ENCODE data around the gene MLC1. TPM values are rescaled to one million over a fixed set of nuclear protein-coding genes. Genes with fewer than 3 reads are reported as not detected.

MLC1 gene
- total RNA-seq, 1 donor from 2014 or later, result 0.09 TPM

DNA sequence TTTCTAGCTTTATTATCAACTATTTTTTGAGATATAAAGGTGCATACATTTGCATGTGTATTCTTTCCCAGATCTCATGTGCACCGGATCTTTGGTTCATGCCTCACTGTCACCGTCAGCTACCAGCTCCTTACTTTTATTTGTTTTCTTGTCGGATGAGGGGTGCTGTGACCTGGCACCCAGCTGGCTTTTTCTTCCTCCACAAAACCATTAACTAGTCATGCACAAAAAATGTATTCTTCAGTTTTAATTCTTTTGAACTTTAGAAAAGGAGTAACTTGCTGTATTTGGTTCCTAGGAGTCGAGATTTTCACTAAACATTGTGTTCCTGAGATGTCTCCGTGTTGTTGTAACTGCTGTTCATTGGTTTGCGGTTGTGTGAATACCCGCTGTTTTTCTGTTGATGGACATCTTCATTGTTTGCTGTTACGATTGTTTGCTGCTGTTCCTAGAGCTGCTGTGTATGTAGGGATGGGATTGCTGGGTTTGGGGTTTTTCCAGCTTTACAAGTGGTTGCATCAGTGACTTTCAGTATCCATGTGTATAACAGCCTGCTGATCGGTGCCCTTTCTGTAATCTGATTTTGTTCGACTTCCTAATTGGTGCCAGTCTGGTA is 44.0 kb upstream of the MLC1 start:
- H3K4me3 Mint-ChIP-seq (ENCODE audit: unreplicated experiment), result no peak overlapping the region
- H3K36me3 Mint-ChIP-seq (ENCODE audit: low read depth, unreplicated experiment), result peaks cover 17% of the 10 kb centered on the region
- H3K9me3 ChIP-seq (ENCODE audit: insufficient read depth, low read depth, low read length), result no peaks in the 10 kb centered on the region
- H3K9ac ChIP-seq (ENCODE audit: low read length), result no peak overlapping the region
- peaks cover 8% of the 10 kb centered on the region for H3K4me1 Mint-ChIP-seq (ENCODE audit: low read depth, unreplicated experiment)
- H2AFZ ChIP-seq (ENCODE audit: low read depth, low read length), result no peak overlapping the region
- peak overlapping the region; percentile 48 for H3K4me2 ChIP-seq (ENCODE audit: low read length)
- no peaks in the 10 kb centered on the region for H3K36me3 ChIP-seq (ENCODE audit: insufficient read depth, low read length)
- H3K9me3 Mint-ChIP-seq (ENCODE audit: unreplicated experiment), result peaks cover 15% of the 10 kb centered on the region
- H3K27ac ChIP-seq (ENCODE audit: low read depth, low read length), result no peak overlapping the region
- peak; percentile 57 for DNase-seq (ENCODE audit: low read depth)
- no peak for TF ChIP-seq EZH2 (IDR thresholded peaks at IDR 0.05; ENCODE audit: insufficient read depth, low read length)
- TF ChIP-seq CTCF (IDR thresholded peaks at IDR 0.05; ENCODE audit: insufficient read depth, low read depth, low read length), result no peak
- no peaks in the 10 kb centered on the region for H4K20me1 ChIP-seq (ENCODE audit: insufficient read depth, low read length)
- no peak overlapping the region for H3K4me3 ChIP-seq (ENCODE audit: insufficient read depth, low read depth, low read length)
- H3K27me3 Mint-ChIP-seq (ENCODE audit: low read depth, unreplicated experiment), result peaks cover 9% of the 10 kb centered on the region
- FAIRE-seq, result no peak
- H3K4me1 ChIP-seq (ENCODE audit: insufficient read depth, low read length), result peaks cover 10% of the 10 kb centered on the region
- peak overlapping the region; percentile 81 for H3K27ac Mint-ChIP-seq (ENCODE audit: unreplicated experiment)
- no peaks in the 10 kb centered on the region for H3K27me3 ChIP-seq (ENCODE audit: insufficient read depth, low read length)
- no peaks in the 10 kb centered on the region for H3K79me2 ChIP-seq (ENCODE audit: insufficient read depth, low read length)

DNA sequence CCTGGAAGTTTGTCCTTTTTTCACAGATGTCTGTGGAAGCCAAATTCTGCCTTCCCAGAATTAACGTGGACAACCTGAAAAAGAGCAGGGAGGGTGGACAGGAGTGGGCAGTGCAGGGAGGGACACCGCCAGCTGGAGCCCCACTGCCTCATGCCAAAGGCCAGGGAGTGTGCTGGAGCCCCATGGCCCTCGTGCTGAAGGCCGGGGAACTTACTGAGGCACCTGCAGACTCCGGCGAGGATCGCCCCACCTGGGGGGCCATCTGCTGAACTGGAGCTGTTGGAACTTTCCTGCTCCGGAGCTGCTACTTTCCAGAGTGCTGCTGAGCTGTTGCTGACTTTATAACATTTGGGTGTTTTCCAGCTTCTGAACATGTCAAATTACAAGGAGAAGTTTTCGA is 39.8 kb upstream of the MLC1 start:
- no peak overlapping the region for H3K27ac Mint-ChIP-seq (ENCODE audit: unreplicated experiment)
- no peak overlapping the region for H3K4me3 Mint-ChIP-seq (ENCODE audit: unreplicated experiment)
- peaks cover 8% of the 10 kb centered on the region for H3K4me1 Mint-ChIP-seq (ENCODE audit: low read depth, unreplicated experiment)
- FAIRE-seq (no peak), DNase-seq (ENCODE audit: low read depth) (no peak)
- H2AFZ ChIP-seq (ENCODE audit: low read depth, low read length), result no peak overlapping the region
- H3K4me1 ChIP-seq (ENCODE audit: insufficient read depth, low read length), result peaks cover 10% of the 10 kb centered on the region
- H4K20me1 ChIP-seq (ENCODE audit: insufficient read depth, low read length), result no peaks in the 10 kb centered on the region
- H3K9me3 Mint-ChIP-seq (ENCODE audit: unreplicated experiment), result peaks cover 28% of the 10 kb centered on the region
- no peak overlapping the region for H3K4me3 ChIP-seq (ENCODE audit: insufficient read depth, low read depth, low read length)
- H3K27me3 ChIP-seq (ENCODE audit: insufficient read depth, low read length), result no peaks in the 10 kb centered on the region
- no peak for TF ChIP-seq EZH2 (IDR thresholded peaks at IDR 0.05; ENCODE audit: insufficient read depth, low read length)
- no peak for TF ChIP-seq CTCF (IDR thresholded peaks at IDR 0.05; ENCODE audit: insufficient read depth, low read depth, low read length)
- H3K9me3 ChIP-seq (ENCODE audit: insufficient read depth, low read depth, low read length), result peaks cover 7% of the 10 kb centered on the region
- H3K27me3 Mint-ChIP-seq (ENCODE audit: low read depth, unreplicated experiment), result peaks cover 9% of the 10 kb centered on the region
- peaks cover 13% of the 10 kb centered on the region for H3K36me3 Mint-ChIP-seq (ENCODE audit: low read depth, unreplicated experiment)
- no peak overlapping the region for H3K9ac ChIP-seq (ENCODE audit: low read length)
- H3K4me2 ChIP-seq (ENCODE audit: low read length), result no peak overlapping the region
- H3K79me2 ChIP-seq (ENCODE audit: insufficient read depth, low read length), result no peaks in the 10 kb centered on the region
- no peaks in the 10 kb centered on the region for H3K36me3 ChIP-seq (ENCODE audit: insufficient read depth, low read length)
- no peak overlapping the region for H3K27ac ChIP-seq (ENCODE audit: low read depth, low read length)

DNA sequence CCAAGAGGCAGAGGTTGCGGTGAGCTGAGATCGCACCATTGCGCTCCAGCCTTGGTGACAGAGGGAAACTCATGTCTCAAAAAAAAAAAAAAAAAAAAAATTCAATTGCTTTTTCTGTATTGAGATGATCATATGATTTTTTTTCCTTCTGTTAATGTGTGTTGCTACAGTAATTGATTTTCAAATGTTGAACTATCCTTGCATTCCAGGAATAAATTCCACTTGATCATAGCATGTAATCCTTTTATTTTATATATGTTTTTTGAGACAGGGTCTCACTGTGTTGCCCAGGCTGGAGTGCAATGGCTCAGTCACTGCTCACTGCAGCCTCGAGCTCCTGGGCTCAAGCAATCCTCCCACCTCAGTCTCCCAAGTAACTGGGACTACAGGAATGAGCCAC is 37.9 kb upstream of the MLC1 start:
- no peak for DNase-seq (ENCODE audit: low read depth)
- Mint-ChIP-seq H3K27ac (ENCODE audit: unreplicated experiment) (no peak overlapping the region), H3K4me1 (ENCODE audit: low read depth, unreplicated experiment) (peaks cover 9% of the 10 kb centered on the region), H3K36me3 (ENCODE audit: low read depth, unreplicated experiment) (peaks cover 13% of the 10 kb centered on the region), H3K9me3 (ENCODE audit: unreplicated experiment) (peaks cover 26% of the 10 kb centered on the region), H3K4me3 (ENCODE audit: unreplicated experiment) (no peak overlapping the region), H3K27me3 (ENCODE audit: low read depth, unreplicated experiment) (peaks cover 9% of the 10 kb centered on the region)
- no peaks in the 10 kb centered on the region for H3K27me3 ChIP-seq (ENCODE audit: insufficient read depth, low read length)
- no peak overlapping the region for H3K27ac ChIP-seq (ENCODE audit: low read depth, low read length)
- H3K4me3 ChIP-seq (ENCODE audit: insufficient read depth, low read depth, low read length), result no peak overlapping the region
- no peaks in the 10 kb centered on the region for H3K36me3 ChIP-seq (ENCODE audit: insufficient read depth, low read length)
- no peak overlapping the region for H3K9ac ChIP-seq (ENCODE audit: low read length)
- H4K20me1 ChIP-seq (ENCODE audit: insufficient read depth, low read length), result no peaks in the 10 kb centered on the region
- peaks cover 19% of the 10 kb centered on the region for H3K4me1 ChIP-seq (ENCODE audit: insufficient read depth, low read length)
- TF ChIP-seq EZH2 (IDR thresholded peaks at IDR 0.05; ENCODE audit: insufficient read depth, low read length) (no peak), CTCF (IDR thresholded peaks at IDR 0.05; ENCODE audit: insufficient read depth, low read depth, low read length) (no peak)
- FAIRE-seq, result no peak
- peaks cover 7% of the 10 kb centered on the region for H3K9me3 ChIP-seq (ENCODE audit: insufficient read depth, low read depth, low read length)
- no peaks in the 10 kb centered on the region for H3K79me2 ChIP-seq (ENCODE audit: insufficient read depth, low read length)
- H3K4me2 ChIP-seq (ENCODE audit: low read length), result no peak overlapping the region
- no peak overlapping the region for H2AFZ ChIP-seq (ENCODE audit: low read depth, low read length)
